HL-60 (cell line): ENCODE results near the gene TBC1D20.

Experiments used
- DNase-seq, 2 experiments: peaks; one replicate each; pipeline ENCODE4 v3.0.0-alpha.2; 2010 to 2020; ENCODE audit warnings: low read depth in 1 of 2, low spot score in 1 of 2
- H3K27ac ChIP-seq: fragments of 250-450 bp; sonication (Bioruptor Pico); replicated peaks from 2 replicates; pipeline ENCODE4 v1.5.1; 2020; ENCODE audit warnings: mild to moderate bottlenecking, moderate library complexity
- H3K27me3 ChIP-seq: fragments of 250-450 bp; sonication (Bioruptor Pico); 2 replicates; pipeline ENCODE4 v1.5.1; 2021; ENCODE audit warnings: mild to moderate bottlenecking, moderate library complexity; ENCODE audit not compliant: insufficient read depth, poor library complexity, severe bottlenecking
- H3K4me3 ChIP-seq: replicated peaks from 2 replicates; pipeline ENCODE4 v1.5.1; 2011; ENCODE audit warnings: mild to moderate bottlenecking, control low read depth, low read length; ENCODE audit not compliant: insufficient read depth
- GABPA ChIP-seq: IDR thresholded peaks from 2 replicates; pipeline ENCODE4 v1.6.1; 2012; ENCODE audit warnings: low read depth
- POLR2AphosphoS5 ChIP-seq: IDR thresholded peaks from 2 replicates; pipeline ENCODE4 v1.6.1; 2012; ENCODE audit warnings: low read depth
- SPI1 ChIP-seq: IDR thresholded peaks from 2 replicates; pipeline ENCODE4 v1.6.1; 2012; ENCODE audit warnings: low read depth, mild to moderate bottlenecking, borderline replicate concordance
- TF ChIP-seq, protein P1 (sequence below): IDR thresholded peaks from 2 replicates; pipeline ENCODE4 v1.6.1; 2012; ENCODE audit warnings: low read depth; ENCODE audit not compliant: insufficient replicate concordance
- TF ChIP-seq, protein P2 (sequence below): IDR thresholded peaks from one replicate; pipeline ENCODE4 v1.5.1; 2011; ENCODE audit warnings: low read length, control low read depth, inconsistent platforms; ENCODE audit not compliant: insufficient read depth

TBC1D20 gene

DNA sequence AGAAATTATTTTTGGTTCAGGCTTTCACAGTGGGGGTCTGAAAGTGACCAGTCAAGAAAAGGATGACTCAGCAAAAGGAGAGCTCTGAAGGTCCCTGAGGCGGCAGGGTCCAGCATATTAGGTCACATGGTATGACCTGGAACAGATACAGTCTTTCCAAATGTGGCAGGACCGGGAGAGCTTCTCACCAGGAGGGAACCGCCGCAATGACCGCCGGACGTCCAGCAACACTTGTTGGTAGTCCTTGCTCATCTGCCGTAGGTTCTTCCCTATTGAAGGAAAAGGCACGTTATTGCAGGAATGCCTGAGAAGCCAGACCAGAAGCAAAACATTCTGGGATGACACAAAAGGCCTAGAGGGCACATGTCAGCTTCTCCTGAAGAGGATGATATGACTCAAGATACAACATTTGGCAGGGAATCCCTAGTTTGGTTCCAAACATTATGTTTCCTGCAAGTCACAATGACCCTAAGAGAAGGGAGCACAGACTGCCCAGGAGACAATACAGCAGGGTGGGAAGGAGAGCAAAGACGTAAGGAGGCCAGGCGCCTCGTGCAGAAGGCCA lies 17.4 kb downstream of the TBC1D20 start:
- TF ChIP-seq, protein P1, sequence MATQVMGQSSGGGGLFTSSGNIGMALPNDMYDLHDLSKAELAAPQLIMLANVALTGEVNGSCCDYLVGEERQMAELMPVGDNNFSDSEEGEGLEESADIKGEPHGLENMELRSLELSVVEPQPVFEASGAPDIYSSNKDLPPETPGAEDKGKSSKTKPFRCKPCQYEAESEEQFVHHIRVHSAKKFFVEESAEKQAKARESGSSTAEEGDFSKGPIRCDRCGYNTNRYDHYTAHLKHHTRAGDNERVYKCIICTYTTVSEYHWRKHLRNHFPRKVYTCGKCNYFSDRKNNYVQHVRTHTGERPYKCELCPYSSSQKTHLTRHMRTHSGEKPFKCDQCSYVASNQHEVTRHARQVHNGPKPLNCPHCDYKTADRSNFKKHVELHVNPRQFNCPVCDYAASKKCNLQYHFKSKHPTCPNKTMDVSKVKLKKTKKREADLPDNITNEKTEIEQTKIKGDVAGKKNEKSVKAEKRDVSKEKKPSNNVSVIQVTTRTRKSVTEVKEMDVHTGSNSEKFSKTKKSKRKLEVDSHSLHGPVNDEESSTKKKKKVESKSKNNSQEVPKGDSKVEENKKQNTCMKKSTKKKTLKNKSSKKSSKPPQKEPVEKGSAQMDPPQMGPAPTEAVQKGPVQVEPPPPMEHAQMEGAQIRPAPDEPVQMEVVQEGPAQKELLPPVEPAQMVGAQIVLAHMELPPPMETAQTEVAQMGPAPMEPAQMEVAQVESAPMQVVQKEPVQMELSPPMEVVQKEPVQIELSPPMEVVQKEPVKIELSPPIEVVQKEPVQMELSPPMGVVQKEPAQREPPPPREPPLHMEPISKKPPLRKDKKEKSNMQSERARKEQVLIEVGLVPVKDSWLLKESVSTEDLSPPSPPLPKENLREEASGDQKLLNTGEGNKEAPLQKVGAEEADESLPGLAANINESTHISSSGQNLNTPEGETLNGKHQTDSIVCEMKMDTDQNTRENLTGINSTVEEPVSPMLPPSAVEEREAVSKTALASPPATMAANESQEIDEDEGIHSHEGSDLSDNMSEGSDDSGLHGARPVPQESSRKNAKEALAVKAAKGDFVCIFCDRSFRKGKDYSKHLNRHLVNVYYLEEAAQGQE = no peak
- no peak for TF ChIP-seq GABPA
- no peak for TF ChIP-seq POLR2AphosphoS5
- TF ChIP-seq, protein P2, sequence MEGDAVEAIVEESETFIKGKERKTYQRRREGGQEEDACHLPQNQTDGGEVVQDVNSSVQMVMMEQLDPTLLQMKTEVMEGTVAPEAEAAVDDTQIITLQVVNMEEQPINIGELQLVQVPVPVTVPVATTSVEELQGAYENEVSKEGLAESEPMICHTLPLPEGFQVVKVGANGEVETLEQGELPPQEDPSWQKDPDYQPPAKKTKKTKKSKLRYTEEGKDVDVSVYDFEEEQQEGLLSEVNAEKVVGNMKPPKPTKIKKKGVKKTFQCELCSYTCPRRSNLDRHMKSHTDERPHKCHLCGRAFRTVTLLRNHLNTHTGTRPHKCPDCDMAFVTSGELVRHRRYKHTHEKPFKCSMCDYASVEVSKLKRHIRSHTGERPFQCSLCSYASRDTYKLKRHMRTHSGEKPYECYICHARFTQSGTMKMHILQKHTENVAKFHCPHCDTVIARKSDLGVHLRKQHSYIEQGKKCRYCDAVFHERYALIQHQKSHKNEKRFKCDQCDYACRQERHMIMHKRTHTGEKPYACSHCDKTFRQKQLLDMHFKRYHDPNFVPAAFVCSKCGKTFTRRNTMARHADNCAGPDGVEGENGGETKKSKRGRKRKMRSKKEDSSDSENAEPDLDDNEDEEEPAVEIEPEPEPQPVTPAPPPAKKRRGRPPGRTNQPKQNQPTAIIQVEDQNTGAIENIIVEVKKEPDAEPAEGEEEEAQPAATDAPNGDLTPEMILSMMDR = no peak
- TF ChIP-seq SPI1 = no peak
- no peak for DNase-seq
- Histone ChIP-seq H3K27me3 (no peaks in the 10 kb centered on the region), H3K4me3 (no peak overlapping the region), H3K27ac (no peak overlapping the region)

DNA sequence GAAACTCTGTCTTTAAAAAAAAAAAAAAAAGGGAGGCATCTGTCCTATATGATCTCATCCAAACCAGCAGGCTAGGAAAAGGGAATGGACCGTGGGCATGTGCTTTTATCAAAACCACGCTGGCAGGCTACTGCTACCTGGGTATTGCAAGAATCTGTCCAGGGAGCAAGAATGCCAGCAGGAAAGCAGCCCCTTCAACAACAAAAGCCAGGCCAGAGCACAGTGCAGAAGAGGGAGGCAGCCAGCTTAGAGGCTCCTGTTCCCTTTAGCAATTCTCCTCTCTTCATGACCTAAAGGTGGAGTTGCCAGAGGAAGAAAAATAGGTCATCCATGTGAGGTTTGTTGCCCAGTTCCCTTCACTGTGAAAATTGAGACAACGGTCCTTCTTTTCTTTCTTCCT lies 18.2 kb downstream of the TBC1D20 start:
- Histone ChIP-seq H3K27me3 (no peaks in the 10 kb centered on the region), H3K27ac (no peak overlapping the region), H3K4me3 (no peak overlapping the region)
- no peak for TF ChIP-seq POLR2AphosphoS5
- TF ChIP-seq, protein P2 = no peak
- TF ChIP-seq, protein P1 = no peak
- TF ChIP-seq SPI1 = no peak
- no peak for TF ChIP-seq GABPA
- DNase-seq = no peak

DNA sequence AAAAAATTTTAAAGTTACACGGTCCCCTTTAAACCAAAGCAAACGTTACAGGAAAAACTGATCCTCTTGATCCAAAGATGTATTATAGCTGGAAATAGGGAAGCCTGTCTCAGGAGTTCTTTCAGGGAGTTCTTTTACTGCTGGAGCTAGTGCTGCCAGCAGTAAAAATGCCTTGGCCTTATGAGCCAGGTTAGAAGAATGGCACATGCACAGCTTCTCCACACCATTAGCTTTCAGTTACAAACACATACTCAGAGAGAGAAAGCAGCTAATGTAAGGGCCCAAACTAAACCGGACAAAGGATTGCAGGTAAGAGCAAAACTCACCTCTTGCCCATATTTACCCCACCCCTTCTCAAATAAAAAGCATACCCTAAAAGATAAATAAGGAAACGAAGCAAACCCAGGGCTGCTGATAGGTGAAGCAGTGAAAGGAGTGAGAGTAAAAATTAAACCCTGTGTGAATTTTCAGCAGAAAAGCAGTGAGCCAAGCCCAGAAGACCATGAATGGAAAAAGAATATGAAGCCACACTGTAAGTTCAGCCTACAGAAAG lies 19.0 kb downstream of the TBC1D20 start:
- DNase-seq = no peak
- Histone ChIP-seq H3K4me3 (no peak overlapping the region), H3K27ac (no peak overlapping the region), H3K27me3 (no peaks in the 10 kb centered on the region)
- TF ChIP-seq GABPA (no peak), POLR2AphosphoS5 (no peak), SPI1 (no peak)
- TF ChIP-seq, protein P2 = no peak
- TF ChIP-seq, protein P1 = no peak
